Neural progenitor cell (in vitro differentiated cells): ENCODE measurements around the gene ZMYND11.

Experiments
- EZH2 ChIP-seq: fragments of 200-600 bp; sonication (generic); IDR thresholded peaks from 2 replicates; pipeline ENCODE4 v1.6.1; 2017; ENCODE audit warnings: antibody characterized with exemption, mild to moderate bottlenecking, moderate library complexity
- EZH2phosphoT487 ChIP-seq: fragments of 200-600 bp; sonication (generic); IDR thresholded peaks from 2 replicates; pipeline ENCODE4 v1.6.1; 2017; ENCODE audit warnings: antibody characterized with exemption
- TF ChIP-seq, protein P1 (sequence below): fragments of 200-600 bp; sonication (generic); IDR thresholded peaks from 2 replicates; pipeline ENCODE4 v1.5.1; 2017; ENCODE audit warnings: antibody characterized with exemption, mild to moderate bottlenecking

GRCh38 chr10:135132-135600, at the start of gene ZMYND11:
- TF ChIP-seq, protein P1, sequence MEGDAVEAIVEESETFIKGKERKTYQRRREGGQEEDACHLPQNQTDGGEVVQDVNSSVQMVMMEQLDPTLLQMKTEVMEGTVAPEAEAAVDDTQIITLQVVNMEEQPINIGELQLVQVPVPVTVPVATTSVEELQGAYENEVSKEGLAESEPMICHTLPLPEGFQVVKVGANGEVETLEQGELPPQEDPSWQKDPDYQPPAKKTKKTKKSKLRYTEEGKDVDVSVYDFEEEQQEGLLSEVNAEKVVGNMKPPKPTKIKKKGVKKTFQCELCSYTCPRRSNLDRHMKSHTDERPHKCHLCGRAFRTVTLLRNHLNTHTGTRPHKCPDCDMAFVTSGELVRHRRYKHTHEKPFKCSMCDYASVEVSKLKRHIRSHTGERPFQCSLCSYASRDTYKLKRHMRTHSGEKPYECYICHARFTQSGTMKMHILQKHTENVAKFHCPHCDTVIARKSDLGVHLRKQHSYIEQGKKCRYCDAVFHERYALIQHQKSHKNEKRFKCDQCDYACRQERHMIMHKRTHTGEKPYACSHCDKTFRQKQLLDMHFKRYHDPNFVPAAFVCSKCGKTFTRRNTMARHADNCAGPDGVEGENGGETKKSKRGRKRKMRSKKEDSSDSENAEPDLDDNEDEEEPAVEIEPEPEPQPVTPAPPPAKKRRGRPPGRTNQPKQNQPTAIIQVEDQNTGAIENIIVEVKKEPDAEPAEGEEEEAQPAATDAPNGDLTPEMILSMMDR = no peak
- TF ChIP-seq EZH2 (no peak), EZH2phosphoT487 (no peak)
